GM19035 (cell line): ENCODE measurements around the gene DONSON.
"Not testable (repeated sequence)": the region's sequence is repeated elsewhere in the genome, so short reads cannot be mapped to it uniquely, and the experiment has no call there.

Experiments used
- ATAC-seq: cut with Tn5 transposase; IDR thresholded peaks from one replicate; pipeline ENCODE4 v1.9.1; 2021; ENCODE audit not compliant: unreplicated experiment

The DONSON gene, protein sequence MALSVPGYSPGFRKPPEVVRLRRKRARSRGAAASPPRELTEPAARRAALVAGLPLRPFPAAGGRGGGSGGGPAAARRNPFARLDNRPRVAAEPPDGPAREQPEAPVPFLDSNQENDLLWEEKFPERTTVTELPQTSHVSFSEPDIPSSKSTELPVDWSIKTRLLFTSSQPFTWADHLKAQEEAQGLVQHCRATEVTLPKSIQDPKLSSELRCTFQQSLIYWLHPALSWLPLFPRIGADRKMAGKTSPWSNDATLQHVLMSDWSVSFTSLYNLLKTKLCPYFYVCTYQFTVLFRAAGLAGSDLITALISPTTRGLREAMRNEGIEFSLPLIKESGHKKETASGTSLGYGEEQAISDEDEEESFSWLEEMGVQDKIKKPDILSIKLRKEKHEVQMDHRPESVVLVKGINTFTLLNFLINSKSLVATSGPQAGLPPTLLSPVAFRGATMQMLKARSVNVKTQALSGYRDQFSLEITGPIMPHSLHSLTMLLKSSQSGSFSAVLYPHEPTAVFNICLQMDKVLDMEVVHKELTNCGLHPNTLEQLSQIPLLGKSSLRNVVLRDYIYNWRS

DNA sequence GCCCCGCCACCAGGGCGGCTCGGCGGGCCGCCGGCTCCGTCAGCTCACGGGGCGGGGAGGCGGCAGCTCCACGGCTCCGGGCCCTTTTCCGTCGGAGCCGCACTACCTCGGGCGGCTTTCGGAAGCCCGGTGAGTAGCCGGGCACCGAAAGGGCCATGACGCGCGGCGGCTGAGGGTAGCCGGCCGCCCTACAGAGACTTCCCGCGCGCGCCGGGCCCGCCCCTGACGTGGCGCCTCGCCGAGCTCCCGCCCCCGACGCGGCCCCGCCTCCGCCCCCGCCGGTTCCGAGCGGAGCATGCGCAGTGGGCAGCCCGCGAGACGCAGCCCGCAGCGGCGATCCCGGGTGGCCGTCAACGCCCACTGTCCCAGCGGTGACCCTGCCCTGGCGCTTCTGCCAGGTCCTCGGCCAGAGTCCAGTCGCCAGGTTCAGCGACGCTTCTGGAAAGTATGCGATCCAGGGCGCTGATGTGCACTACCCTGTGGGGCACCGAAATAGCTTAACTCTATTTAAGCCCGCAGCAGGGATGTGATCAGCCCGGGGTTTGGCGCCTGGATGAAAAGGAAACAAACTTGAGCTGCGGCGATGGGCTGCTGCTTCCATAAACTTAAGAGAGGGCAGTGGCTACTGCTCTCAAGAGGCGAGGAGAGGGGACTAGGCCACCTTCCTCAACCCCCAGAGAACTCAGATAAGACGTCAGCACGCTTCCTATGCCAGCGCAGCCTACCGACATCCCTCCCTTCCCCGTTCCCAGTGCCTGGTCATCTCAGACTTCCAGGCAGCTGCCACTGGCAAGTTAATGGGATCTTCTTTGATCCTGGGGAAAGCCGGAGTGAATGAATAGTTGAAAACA lies at the start of gene DONSON:
Gene DONSON, minus strand, starts transcription at position 200 of the 851 bp plus-strand sequence. Its CDS starts 43 bp downstream, at position 157.
- peak; percentile 90 for ATAC-seq

DNA sequence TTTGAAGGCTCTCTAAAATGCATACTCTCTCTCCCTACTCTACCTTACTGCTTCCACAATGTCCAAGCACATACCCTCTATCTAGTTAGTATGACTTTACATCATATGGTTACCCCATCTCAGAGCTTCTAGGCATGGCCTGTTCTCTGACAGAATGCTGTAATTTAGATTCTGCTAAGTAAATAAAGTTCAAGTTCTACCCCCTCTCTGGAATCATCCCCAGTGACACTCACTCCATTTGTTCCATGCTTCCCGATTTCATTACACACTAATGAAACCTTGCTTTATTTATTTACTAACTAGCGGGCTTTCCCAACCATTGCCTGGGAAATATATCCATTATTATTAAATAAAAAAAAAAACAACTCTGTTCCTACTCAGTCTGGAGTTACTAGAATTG lies 45.8 kb upstream of the DONSON start:
- no peak for ATAC-seq

DNA sequence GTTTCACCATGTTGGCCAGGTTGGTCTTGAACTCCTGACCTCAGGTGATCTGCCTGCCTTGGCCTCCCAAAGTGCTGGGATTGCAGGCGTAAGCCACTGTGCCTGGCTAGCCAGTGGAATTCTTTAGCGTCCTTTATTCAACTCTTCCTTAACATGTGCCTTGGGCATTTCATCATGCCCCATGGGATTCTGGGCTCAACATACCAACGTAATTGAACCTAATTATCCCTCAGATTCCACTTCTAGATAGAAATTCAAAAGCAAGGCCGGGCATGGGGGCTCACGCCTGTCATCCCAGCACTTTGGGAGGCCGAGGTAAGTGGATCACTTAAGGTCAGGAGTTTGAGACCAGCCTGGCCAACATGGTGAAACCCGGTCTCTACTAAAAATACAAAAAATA lies 37.7 kb upstream of the DONSON start:
- ATAC-seq: not testable (repeated sequence)

DNA sequence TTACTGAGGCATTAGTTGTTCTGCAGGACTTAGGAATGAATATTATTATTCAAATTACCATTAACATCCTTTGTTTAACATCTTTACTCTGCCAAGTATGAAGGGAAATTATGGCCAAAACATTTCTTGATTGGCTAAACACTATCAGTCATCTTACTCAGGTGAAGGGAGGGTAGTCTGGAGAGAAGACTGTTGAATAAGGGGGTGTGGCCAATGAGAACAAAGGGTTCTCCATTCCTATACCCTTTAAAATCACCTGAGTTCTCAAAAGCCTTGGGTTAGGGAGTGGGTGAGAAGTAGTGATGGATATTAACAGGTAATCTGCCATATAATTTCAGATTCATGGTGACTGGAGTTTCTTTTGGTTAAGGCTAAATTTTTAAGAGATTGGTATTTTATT lies 33.8 kb upstream of the DONSON start:
- ATAC-seq: no peak

DNA sequence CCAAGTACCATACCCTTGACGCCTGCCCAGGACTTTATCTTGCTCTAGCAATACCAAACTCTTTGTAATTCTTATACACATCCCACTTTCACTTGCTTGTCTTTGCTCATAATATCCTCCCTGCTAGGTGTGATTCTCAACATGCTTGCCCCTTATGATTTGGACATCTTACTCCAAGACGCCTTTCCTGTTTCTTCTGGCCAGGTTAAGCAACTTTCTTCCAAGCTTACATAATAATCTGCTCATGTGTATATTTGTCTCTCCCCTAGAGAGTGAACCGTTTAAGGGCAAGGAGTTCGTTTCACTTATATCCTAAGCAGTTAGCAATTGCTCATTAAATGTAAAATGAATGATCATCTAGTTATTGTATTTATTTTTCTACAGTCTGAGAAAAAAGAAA lies 31.2 kb upstream of the DONSON start:
- ATAC-seq: no peak

DNA sequence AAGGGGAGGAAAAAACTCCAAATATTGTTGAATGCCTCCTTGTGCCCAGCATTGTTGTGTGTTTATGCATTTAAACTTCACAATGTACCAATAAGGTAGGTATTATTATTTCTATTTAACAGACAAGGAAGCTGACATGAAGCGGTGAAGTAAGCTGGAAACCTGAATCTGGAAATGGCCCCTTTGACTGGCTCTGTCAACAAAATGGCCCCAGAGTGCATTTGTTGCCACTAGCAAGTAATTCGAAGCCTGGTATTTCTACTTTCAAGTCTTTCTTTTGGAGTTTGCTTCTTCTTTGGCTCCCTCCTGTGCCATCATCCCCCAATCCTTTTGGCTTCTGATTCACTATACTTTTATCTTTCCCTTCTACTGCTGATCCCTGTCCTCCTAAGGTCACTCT lies 29.9 kb upstream of the DONSON start:
- ATAC-seq: no peak

DNA sequence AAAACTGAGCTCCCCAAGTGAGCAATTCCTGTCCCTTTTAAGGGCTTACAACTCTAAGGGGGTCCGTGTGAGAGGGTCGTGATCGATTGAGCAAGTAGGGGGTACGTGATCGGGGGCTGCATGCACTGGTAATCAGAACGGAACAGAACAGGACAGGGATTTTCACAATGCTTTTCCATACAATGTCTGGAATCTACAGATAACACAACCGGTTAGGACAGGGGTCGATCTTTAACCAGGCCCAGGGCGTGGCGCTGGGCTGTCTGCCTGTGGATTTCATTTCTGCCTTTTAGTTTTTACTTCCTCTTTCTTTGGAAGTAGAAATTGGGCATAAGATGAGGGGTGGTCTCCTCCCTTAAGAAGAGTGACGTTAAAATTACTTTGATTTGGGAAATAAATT lies 29.1 kb upstream of the DONSON start:
- not testable (repeated sequence) for ATAC-seq

DNA sequence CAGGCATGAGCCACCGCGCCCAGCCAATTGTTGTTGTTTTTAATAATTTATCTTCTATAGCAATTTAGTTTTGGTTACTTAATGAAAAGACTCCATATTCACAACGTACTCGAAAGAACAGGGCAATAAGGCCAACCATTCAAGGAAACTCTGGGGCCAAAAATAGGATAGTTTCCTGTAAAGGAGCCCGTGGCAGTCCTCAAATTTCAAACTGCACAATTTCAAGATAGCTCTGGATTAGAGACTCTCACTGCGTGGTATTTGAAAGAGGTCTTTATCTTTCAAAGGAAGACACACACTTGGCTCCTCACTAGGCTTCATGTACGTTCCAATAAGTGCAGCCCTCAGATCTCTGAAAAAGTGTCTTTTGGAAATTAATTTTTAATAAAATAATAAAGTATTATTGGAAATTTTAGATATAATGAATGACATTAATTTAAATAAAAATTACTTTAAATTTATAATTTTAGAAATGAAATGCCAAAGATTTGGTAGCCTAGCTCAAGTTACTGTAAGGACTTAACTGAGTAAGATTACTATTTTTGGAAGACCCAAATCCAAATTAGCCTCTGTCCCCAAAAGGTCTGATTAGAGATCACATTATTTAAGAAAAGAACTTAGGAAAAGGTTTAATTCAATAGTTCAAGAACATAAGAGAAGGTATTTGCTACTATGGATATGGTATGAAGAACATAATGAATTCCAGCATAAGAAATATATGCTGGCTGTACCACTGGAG lies 22.7 kb upstream of the DONSON start:
- ATAC-seq: no peak

DNA sequence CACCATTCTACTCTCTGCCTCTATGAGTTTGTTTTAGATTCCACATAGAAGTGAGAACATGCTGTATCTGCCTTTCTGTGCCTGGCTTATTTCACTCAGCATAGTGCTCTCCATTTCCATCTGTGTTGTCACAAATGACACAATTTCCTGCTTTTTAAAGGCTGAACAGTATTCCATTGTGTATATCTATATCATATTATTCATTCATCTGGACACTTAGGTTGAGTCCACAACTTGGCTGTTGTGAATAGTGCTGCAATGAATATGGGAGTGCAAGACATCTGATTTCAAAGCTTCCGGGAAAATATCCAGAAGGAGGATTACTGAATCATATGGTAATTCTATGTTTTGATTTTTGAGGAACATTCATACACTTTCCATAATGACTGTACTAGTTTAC lies 20.1 kb upstream of the DONSON start:
- no peak for ATAC-seq

DNA sequence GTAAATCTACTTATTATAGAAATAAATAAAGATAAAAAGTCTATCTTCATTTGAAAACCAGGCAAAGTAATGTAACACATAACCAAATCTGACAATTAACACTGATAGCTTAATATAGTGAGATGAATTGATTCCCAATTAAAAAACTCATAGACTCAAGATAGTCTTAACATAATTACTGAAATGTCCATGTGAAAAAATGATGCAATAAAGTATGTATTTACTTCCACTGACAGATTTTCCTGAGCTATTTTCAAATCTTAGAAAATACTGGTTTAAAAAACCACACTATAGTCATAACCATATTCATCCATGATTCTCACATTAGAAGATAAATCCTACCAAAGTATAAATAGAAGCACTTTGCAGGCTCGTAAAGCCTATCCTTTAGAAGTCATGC lies 9.6 kb upstream of the DONSON start:
- ATAC-seq: no peak

DNA sequence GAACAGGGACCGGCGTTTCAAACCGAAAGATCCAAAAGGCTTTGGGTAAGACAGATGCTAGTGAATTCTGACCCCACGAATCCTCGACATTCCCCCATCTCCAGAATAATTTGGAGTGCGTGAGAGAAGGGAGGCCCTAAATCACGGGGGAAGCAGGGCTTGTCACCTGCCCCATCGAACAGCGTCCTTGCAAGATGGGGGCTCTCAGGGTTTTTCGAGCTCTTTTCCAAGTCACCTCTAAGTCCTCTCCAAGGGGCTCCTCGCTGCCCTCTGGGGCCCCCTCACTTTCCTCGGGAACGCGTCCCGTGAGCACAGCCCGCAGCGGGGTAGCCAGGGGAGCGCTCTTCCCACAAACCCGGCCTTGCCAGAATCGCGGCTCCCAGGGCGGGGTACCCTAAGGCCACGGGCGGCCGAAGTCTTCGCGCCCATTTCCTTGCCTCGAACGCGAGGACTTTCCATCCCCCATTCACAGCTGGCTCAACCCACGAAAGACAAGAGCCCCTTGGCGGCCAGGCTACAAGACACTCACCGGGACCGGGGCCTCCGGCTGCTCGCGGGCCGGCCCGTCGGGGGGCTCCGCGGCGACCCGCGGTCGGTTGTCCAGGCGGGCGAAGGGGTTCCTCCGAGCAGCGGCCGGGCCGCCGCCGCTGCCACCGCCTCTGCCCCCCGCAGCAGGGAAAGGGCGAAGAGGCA lies 546 bp downstream of the DONSON start:
- peak; percentile 47 for ATAC-seq

DNA sequence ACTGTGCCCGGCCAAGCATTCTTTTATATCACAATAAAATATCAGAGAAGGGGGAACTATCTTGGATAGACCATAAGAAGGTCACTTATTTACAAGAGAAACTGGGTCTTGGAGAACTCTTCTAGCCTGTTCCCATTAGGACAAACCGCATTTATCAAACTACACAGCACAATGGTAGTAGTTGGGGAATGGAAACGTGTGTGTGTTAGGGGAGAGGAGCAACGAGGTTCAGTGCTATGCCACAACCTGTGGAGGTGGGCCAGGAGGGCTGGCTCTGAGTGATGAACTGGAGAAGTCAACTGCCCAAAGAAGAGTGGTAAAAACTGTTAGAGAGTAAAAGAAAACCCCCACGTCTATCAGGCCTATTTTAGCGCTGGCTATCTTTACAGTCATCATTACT lies 1.6 kb downstream of the DONSON start:
- ATAC-seq: no peak

DNA sequence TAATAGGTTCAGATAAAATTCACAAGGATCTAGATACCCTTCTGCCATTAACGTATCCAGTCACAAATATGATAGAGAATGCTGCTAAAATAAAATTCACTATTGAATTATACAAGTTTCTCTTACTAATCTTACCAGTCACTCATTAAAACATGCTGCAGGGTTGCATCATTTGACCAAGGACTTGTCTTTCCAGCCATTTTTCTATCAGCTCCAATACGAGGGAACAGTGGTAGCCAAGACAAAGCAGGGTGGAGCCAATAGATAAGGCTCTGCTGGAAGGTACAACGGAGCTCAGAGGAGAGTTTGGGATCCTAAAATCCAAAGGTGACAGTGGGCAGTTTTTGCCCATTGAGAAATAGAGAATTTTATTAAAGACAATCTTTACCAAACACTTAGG lies 4.0 kb downstream of the DONSON start:
- ATAC-seq: no peak

DNA sequence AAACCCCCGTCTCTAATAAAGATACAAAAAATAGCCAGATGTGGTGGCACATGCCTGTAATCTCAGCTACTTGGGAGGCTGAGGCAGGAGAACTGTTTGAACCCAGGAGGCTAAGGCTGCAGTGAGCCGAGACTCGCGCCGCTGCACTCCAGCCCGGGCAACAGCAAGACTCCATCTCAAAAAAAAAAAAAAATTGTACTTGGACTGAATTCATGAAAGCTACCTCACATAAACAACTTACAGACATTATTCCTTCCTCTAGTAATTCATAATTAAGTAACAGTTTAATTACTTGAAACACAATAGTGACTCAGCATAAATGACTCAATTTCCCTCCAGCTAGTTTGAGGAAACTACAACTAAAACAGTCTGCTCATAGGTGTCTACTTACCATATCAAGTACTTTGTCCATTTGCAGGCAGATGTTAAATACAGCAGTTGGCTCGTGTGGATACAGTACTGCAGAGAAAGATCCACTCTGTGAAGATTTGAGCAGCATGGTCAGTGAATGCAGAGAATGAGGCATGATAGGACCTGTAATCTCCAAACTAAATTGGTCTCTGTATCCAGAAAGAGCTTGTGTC lies 9.4 kb downstream of the DONSON start:
- ATAC-seq: no peak

DNA sequence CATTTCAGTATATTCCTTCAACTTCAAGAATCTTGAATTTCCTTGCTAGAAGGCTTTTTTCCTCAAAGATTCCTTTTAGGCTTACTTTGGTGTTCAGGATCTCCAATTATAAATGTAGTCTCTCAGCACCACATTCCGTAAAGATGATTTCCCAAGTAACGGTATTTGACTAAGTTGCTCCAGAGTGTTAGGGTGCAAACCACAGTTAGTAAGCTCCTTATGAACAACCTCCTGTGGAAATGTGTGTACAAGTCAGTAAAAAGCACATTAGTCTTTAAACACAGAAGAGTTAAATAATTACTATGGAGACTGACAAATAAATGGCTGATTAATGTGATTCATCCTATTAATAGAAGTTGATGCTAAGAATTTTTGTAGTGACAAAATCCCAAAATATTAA lies 10.3 kb downstream of the DONSON start:
- no peak for ATAC-seq

DNA sequence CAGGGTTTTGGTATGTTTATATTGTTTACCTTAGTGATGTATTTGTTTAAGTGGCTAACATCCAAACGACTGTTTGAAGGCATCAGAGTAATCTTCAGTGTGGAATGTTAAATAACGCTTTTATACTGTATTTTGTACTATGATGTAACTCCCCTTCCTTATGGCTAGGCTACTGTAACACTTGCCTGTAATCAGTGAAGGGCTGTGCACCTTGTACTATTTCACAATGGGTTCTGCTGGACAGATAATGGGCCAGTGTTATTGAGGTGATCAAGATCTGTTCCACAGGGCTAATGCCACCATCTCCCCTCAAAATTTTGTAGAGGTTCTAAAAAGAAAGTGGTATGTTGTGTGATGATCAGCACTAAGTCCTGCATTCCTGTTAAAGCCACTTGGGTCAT lies 11.7 kb downstream of the DONSON start:
- ATAC-seq: not testable (repeated sequence)

DNA sequence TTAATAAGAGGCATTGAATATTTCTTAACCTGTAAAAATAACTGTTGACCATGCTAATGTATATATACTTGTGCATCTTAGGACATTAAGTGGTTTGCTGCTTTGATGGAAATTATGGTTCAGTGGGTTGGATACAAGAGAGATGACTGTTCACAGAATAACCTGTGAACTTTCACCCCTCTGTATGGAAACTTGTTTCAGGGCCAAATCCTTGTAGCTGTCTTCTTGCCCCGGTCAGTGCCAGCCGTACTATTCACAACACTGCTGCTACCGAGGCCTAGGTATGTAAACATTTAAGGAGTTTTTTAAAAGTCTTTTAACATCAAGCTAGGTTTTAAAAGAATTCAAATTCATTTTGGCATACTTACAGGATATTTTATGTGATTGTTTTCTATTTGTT lies 16.1 kb downstream of the DONSON start:
- no peak for ATAC-seq

DNA sequence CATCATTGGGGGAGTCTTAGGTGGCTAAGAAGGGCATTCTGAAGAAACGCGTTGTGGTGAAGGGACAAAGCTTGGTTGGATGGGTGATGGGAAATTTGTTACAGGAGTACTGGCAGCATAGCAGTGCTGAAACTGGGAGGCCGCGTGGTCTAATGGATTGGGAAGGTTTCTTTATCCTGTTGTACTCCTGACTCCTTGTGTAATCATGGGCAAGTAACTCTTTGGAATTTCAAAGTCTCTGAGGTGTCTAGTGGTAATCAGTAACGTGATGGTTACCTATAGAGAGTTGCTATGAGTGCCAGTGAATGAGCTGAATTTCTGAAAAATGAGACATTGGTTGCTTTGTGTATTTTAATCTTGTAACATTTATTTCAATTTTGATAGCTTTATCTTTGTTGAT lies 18.5 kb downstream of the DONSON start:
- no peak for ATAC-seq

DNA sequence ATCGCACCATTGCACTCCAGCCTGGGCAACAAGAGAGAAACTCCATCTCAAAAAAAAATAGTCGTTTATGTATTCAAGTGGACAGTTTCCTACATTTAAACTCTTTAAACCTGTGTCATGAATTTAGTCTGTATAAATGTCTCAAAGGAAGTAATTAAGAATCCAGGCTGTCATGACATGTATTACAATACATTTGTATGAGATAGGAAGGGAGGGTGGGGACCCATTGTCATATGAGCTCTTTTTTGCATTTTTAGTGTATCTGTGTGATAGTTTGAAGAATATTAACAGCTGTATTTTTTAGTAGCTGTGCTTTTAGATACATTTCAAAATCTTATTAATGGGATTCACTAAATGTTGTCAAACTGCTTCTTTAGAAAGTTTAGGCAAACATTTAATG lies 20.0 kb downstream of the DONSON start:
- no peak for ATAC-seq

DNA sequence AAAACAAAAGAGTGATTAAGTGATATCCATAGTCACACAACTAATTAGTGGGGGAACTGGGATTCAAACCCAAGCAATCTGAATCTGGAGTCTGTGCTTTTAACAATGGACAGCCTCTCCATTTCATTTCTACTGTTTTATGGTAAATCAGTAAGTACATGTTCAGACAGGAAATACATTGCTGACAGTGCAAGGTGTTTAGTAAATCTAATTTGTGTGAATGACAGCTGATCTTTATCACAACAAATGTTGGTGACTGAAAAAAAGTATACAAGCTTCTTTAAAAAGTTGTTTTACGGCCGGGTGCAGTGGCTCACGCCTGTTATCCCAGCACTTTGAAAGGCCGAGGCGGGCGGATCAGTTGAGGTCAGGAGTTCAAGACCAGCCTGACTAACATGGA lies 20.6 kb downstream of the DONSON start:
- no peak for ATAC-seq
